Suprapubic skin (tissue), 4 donors: ENCODE results near the gene FGF11. TPM values are rescaled to one million over a fixed set of nuclear protein-coding genes. Genes with fewer than 3 reads are reported as not detected.

ENCODE experiments used
- DNase-seq, 2 donors: peaks; one replicate each; pipeline ENCODE4 v3.0.0-alpha.2; 2019; ENCODE audit warnings: low spot score in 2 of 2
- H3K27ac ChIP-seq: fragments of 200-600 bp; sonication (generic); one replicate; pipeline ENCODE4 v1.5.1; 2019
- H3K27me3 ChIP-seq: fragments of 200-600 bp; sonication (generic); one replicate; pipeline ENCODE4 v1.5.1; 2019
- H3K36me3 ChIP-seq: fragments of 200-600 bp; sonication (generic); one replicate; pipeline ENCODE4 v1.5.1; 2019
- H3K4me1 ChIP-seq: fragments of 200-600 bp; sonication (generic); one replicate; pipeline ENCODE4 v1.5.1; 2019
- H3K4me3 ChIP-seq: fragments of 200-600 bp; sonication (generic); one replicate; pipeline ENCODE4 v1.5.1; 2019; ENCODE audit warnings: mild to moderate bottlenecking
- H3K9me3 ChIP-seq: fragments of 200-600 bp; sonication (generic); one replicate; pipeline ENCODE4 v1.5.1; 2019
- EP300 ChIP-seq: sonication (generic); formaldehyde crosslinking; IDR thresholded peaks from one replicate; pipeline ENCODE4 v1.6.1; 2017; ENCODE audit warnings: antibody characterized with exemption
- POLR2A ChIP-seq, 2 donors: fragments of 450-650 bp; IDR thresholded peaks; one replicate each; pipeline ENCODE4 v1.6.1; 2017; ENCODE audit warnings: antibody characterized with exemption in 2 of 2, mild to moderate bottlenecking in 2 of 2, moderate library complexity in 2 of 2
- POLR2AphosphoS5 ChIP-seq, 3 donors: sonication (generic); formaldehyde crosslinking; IDR thresholded peaks; one replicate each; pipeline ENCODE4 v1.6.1; 2017; ENCODE audit warnings: antibody characterized with exemption in 3 of 3
- WGBS: methylation state at CpG from one replicate; pipeline ENCODE4 v1.1.5; 2018; 5-methylcytosine and 5-hydroxymethylcytosine counted together
- total RNA-seq, 4 donors: library from RNA; depleted of rRNA; stranded (reverse); fragments of >200 nt; gene quantifications; one replicate each; pipeline ENCODE4 v1.1.0, GENCODE V29; 2016
- TF ChIP-seq, protein P1 (sequence below), 2 donors: fragments of 200-600 bp in 1 of 2; fragments of 450-650 bp in 1 of 2; sonication (generic) in 1 of 2; IDR thresholded peaks; one replicate each; pipeline ENCODE4 v1.5.1; 2016 to 2019; ENCODE audit warnings: antibody characterized with exemption in 2 of 2, mild to moderate bottlenecking in 1 of 2, moderate library complexity in 1 of 2

FGF11 gene
- total RNA-seq, 4 donors from 2014 or later, result 10.3 to 28.5 (median 12.5) TPM

- peaks cover 30% of the 10 kb centered on the region for H3K36me3 ChIP-seq
- 95% methylated on average over 16 of the region's 33 CpGs for WGBS
- TF ChIP-seq EP300 (no peak), POLR2A (IDR thresholded peaks at IDR 0.05) (no peak), POLR2AphosphoS5 (IDR thresholded peaks at IDR 0.05) (no peak)
- TF ChIP-seq, protein P1, sequence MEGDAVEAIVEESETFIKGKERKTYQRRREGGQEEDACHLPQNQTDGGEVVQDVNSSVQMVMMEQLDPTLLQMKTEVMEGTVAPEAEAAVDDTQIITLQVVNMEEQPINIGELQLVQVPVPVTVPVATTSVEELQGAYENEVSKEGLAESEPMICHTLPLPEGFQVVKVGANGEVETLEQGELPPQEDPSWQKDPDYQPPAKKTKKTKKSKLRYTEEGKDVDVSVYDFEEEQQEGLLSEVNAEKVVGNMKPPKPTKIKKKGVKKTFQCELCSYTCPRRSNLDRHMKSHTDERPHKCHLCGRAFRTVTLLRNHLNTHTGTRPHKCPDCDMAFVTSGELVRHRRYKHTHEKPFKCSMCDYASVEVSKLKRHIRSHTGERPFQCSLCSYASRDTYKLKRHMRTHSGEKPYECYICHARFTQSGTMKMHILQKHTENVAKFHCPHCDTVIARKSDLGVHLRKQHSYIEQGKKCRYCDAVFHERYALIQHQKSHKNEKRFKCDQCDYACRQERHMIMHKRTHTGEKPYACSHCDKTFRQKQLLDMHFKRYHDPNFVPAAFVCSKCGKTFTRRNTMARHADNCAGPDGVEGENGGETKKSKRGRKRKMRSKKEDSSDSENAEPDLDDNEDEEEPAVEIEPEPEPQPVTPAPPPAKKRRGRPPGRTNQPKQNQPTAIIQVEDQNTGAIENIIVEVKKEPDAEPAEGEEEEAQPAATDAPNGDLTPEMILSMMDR (IDR thresholded peaks at IDR 0.05), result no peak
These were observed 26.4 kb downstream of the FGF11 start for GRCh38 chr17:7465597-7466275.

DNA sequence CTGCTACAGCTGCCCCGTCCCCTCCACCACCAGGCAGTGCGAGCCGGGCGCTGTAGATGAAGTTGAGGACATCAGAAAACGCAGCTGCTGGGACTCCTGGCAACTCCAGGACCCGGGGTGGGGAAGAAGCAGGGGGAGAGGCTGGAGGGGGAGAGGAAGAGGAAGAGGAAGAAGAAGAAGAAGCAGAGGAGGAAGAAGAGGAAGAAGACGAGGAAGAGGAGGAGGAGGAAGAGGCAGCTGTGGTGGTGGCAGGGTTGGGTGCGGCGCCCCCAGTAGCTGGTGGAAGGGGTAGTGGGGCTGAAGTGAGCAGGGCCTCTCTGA lies 27.0 kb downstream of the FGF11 start:
- no peak overlapping the region for H3K4me3 ChIP-seq
- peak overlapping the region; percentile 25 for H3K27ac ChIP-seq

More at GRCh38 chr17:7465597-7466275, 26.4 kb downstream of the FGF11 start:
- Histone ChIP-seq H3K27ac (peak overlapping the region; percentile 25), H3K27me3 (no peaks in the 10 kb centered on the region), H3K9me3 (no peaks in the 10 kb centered on the region), H3K4me3 (no peak overlapping the region), H3K4me1 (peaks cover 28% of the 10 kb centered on the region)
- no peak for DNase-seq

DNA sequence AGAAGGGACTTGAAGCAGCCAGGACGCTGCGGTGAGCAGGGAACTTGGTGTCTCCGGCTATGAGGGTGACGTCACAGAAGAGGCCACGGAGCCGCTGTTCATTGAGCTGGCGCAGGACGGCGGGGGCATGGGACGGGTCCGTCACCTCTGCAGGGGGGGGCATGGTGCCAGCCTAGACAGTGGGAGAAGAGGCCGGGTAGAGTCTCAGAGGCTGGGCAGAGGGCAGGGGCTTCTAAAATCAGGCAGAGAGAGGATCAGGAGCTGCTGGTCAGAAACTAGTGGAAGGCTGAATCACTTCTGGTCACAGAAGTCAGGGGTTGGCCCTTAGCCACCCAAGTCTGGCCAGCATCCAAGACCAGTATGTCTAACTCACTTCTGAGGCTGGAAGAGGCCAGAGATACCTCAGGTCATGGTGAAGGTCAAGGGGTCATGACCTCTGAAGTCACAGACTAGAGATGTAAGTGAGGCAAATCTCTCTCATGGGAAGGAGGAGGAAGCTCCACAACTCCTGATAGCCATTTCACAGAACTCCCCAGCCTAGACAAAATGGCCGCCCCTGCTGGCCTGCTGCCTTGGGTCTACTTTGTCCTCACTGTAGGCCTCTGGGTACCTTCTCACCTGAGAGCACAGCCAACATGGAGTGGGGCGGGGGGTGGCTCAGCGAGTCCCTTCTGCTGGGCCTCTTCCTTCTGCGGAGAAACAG lies 27.5 kb downstream of the FGF11 start:
- Histone ChIP-seq H3K9me3 (no peaks in the 10 kb centered on the region), H3K4me1 (peaks cover 29% of the 10 kb centered on the region), H3K27me3 (no peaks in the 10 kb centered on the region), H3K4me3 (no peak overlapping the region), H3K27ac (peak overlapping the region; percentile 25), H3K36me3 (peaks cover 30% of the 10 kb centered on the region)
- TF ChIP-seq EP300 (no peak), POLR2AphosphoS5 (IDR thresholded peaks at IDR 0.05) (no peak), POLR2A (IDR thresholded peaks at IDR 0.05) (no peak)
- TF ChIP-seq, protein P1 (IDR thresholded peaks at IDR 0.05), result no peak
- 73% methylated on average over 16 of the region's 16 CpGs for WGBS
- DNase-seq, result no peak

More for the DNA sequence above, 27.0 kb downstream of the FGF11 start:
- DNase-seq, result no peak
- no peaks in the 10 kb centered on the region for H3K9me3 ChIP-seq
- no peaks in the 10 kb centered on the region for H3K27me3 ChIP-seq
- H3K36me3 ChIP-seq, result peaks cover 30% of the 10 kb centered on the region
- TF ChIP-seq POLR2A (IDR thresholded peaks at IDR 0.05), result no peak
- no peak for TF ChIP-seq POLR2AphosphoS5 (IDR thresholded peaks at IDR 0.05)
- TF ChIP-seq, protein P1 (IDR thresholded peaks at IDR 0.05), result no peak
- no peak for TF ChIP-seq EP300
- 80% methylated on average over 9 of the region's 9 CpGs for WGBS
- peaks cover 28% of the 10 kb centered on the region for H3K4me1 ChIP-seq

DNA sequence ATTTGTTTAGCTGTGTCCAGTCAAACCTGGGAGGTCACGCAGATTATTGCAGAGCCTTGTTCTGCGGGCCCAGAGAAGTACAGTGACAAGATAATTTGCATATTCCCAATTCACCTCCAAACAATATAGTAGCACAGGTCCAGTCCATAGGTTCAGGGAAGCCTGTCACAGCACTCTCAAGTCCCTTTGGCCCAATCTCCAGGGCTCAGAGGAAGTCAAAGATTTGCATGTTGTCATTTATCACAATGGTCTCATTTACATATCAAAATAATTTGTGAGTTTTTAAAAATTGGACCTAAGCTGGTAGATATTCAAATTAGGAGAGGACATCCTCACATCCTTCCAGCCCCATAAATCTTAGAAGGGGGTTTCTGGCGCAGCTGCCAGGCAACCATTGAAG lies 28.2 kb downstream of the FGF11 start:
- H3K4me1 ChIP-seq, result peaks cover 29% of the 10 kb centered on the region
- TF ChIP-seq, protein P1 (IDR thresholded peaks at IDR 0.05), result no peak
- no peak for TF ChIP-seq POLR2AphosphoS5 (IDR thresholded peaks at IDR 0.05)
- no peak for TF ChIP-seq EP300
- no peak for TF ChIP-seq POLR2A (IDR thresholded peaks at IDR 0.05)
- H3K4me3 ChIP-seq, result no peak overlapping the region
- H3K27me3 ChIP-seq, result no peaks in the 10 kb centered on the region
- WGBS, result 74% methylated on average over 3 of the region's 3 CpGs
- H3K9me3 ChIP-seq, result no peaks in the 10 kb centered on the region
- no peak for DNase-seq
- H3K27ac ChIP-seq, result peak overlapping the region; percentile 25
- peaks cover 28% of the 10 kb centered on the region for H3K36me3 ChIP-seq

DNA sequence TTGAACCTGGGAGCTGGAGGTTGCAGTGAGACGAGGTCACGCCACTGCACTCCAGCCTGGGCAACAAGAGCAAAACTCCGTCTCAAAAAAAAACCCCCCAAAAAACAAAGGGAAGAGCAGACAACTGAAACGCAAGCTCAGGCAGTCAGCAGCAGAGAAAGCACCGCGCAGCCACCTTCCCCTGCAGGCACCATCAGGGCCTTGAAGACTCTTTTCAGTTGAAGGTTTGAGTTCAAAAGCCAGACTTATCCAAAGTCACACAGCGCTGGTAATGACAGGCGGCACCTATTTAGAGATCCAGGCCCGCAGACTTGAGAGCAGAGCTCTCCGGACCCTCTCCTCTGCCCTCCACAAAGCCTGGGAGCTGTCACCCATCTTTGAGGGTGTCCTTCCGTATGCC lies 29.0 kb downstream of the FGF11 start:
- TF ChIP-seq, protein P1 (IDR thresholded peaks at IDR 0.05), result no peak
- TF ChIP-seq POLR2A (IDR thresholded peaks at IDR 0.05) (no peak), EP300 (no peak), POLR2AphosphoS5 (IDR thresholded peaks at IDR 0.05) (no peak)
- no peak overlapping the region for H3K27ac ChIP-seq
- no peak for DNase-seq

More for the DNA sequence above, 29.0 kb downstream of the FGF11 start:
- Histone ChIP-seq H3K4me3 (no peak overlapping the region), H3K36me3 (peaks cover 20% of the 10 kb centered on the region), H3K27me3 (no peaks in the 10 kb centered on the region), H3K4me1 (peaks cover 29% of the 10 kb centered on the region), H3K9me3 (no peaks in the 10 kb centered on the region)
- 94% methylated on average over 11 of the region's 11 CpGs for WGBS
